Measurements from ENCODE around the gene GTF2F2.

The GTF2F2 gene

DNA sequence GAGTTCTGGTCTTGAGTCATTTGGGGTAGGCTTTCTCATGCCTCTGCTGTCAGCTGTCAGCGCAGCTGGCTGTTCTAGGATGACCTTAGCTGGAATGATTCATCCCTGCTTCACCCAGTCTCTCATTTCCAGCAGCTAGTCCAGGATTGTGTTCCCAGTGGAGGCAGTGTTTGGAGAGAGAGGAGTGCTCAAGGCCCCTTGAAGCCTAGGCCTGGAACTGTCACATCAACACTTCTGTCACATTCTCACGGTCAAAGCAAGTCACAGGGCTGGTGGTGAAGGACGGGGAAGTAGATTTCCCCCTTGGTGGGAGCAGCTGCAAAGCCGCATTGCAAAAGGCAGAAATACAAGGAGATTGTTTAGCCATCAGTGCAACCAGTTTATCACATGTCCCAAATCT lies 205.5 kb downstream of the GTF2F2 start:
- H3K79me2 ChIP-seq (ENCODE audit: insufficient read depth, low read length) = no peaks in the 10 kb centered on the region
- no peak overlapping the region for H3K9ac ChIP-seq (ENCODE audit: low read length)
- no peaks in the 10 kb centered on the region for H4K20me1 ChIP-seq (ENCODE audit: insufficient read depth, low read length)
- no peak overlapping the region for H3K4me3 ChIP-seq (ENCODE audit: low read depth, low read length, poor library complexity, severe bottlenecking)
- H3K9me2 ChIP-seq (ENCODE audit: low read depth, low read length) = no peaks in the 10 kb centered on the region
- TF ChIP-seq, protein P1, sequence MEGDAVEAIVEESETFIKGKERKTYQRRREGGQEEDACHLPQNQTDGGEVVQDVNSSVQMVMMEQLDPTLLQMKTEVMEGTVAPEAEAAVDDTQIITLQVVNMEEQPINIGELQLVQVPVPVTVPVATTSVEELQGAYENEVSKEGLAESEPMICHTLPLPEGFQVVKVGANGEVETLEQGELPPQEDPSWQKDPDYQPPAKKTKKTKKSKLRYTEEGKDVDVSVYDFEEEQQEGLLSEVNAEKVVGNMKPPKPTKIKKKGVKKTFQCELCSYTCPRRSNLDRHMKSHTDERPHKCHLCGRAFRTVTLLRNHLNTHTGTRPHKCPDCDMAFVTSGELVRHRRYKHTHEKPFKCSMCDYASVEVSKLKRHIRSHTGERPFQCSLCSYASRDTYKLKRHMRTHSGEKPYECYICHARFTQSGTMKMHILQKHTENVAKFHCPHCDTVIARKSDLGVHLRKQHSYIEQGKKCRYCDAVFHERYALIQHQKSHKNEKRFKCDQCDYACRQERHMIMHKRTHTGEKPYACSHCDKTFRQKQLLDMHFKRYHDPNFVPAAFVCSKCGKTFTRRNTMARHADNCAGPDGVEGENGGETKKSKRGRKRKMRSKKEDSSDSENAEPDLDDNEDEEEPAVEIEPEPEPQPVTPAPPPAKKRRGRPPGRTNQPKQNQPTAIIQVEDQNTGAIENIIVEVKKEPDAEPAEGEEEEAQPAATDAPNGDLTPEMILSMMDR (IDR thresholded peaks at IDR 0.05; ENCODE audit: low read length) = no peak
- no peak for TF ChIP-seq EZH2 (IDR thresholded peaks at IDR 0.05; ENCODE audit: borderline replicate concordance, low read length)
- peaks cover 15% of the 10 kb centered on the region for H3K4me1 ChIP-seq (ENCODE audit: insufficient read depth, low read length, severe bottlenecking)
- no peaks in the 10 kb centered on the region for H3K9me3 ChIP-seq (ENCODE audit: low read length)
- H3K36me3 ChIP-seq (ENCODE audit: insufficient read depth, low read length) = no peaks in the 10 kb centered on the region
- no peak overlapping the region for H3K4me2 ChIP-seq (ENCODE audit: low read length)
- no peak overlapping the region for H3K27ac ChIP-seq (ENCODE audit: low read depth, low read length, poor library complexity, severe bottlenecking)
- H3F3A ChIP-seq (ENCODE audit: insufficient read depth, low read length) = no peaks in the 10 kb centered on the region
- H3K27me3 ChIP-seq (ENCODE audit: insufficient read depth, low read length) = no peaks in the 10 kb centered on the region
- H2AFZ ChIP-seq (ENCODE audit: low read length) = no peak overlapping the region

DNA sequence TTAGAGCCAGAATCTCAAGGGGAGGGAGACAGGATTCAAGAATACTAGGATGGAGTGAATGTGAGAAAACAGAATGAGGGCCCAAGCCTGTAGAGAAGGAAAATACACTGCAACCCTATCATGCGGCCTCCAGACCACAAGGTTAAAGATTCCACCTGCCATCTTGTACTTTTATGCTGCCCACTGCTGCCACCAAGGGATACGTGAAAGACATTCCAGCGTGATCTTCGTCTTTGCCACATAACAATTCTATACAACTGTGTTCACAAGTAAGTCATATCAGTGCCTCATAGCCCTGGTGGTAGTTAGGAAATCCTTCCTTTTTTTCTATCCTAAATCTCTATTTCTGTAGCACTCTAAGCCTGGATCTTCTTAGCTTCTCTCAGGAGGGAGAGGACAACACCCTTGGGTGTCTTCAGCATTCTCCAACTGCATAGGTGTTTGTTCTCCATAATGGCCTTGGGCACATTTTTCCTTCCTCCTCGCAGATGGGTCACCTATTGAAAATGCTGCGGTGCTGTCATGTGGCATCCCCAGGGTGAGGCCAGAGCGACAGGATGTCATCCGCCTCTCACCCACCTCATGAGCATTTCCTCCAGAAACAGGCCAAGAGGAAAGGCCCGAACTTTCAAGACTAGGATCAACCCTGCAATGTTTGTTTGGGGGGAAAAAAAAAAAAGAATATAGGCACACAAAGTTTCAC lies 207.1 kb downstream of the GTF2F2 start:
- peaks cover 15% of the 10 kb centered on the region for H3K4me1 ChIP-seq (ENCODE audit: insufficient read depth, low read length, severe bottlenecking)
- H3K36me3 ChIP-seq (ENCODE audit: insufficient read depth, low read length) = no peaks in the 10 kb centered on the region
- H3K27ac ChIP-seq (ENCODE audit: low read depth, low read length, poor library complexity, severe bottlenecking) = no peak overlapping the region
- no peak overlapping the region for H3K4me2 ChIP-seq (ENCODE audit: low read length)
- H3K9me3 ChIP-seq (ENCODE audit: low read length) = no peaks in the 10 kb centered on the region
- H3K9ac ChIP-seq (ENCODE audit: low read length) = no peak overlapping the region
- H3K4me3 ChIP-seq (ENCODE audit: low read depth, low read length, poor library complexity, severe bottlenecking) = no peak overlapping the region
- TF ChIP-seq EZH2 (IDR thresholded peaks at IDR 0.05; ENCODE audit: borderline replicate concordance, low read length) = no peak
- TF ChIP-seq, protein P1 (IDR thresholded peaks at IDR 0.05; ENCODE audit: low read length) = peak; percentile 9; the same call in 1 of the 2 replicates
- H3K27me3 ChIP-seq (ENCODE audit: insufficient read depth, low read length) = no peaks in the 10 kb centered on the region
- no peak overlapping the region for H2AFZ ChIP-seq (ENCODE audit: low read length)
- H4K20me1 ChIP-seq (ENCODE audit: insufficient read depth, low read length) = no peaks in the 10 kb centered on the region
- H3K79me2 ChIP-seq (ENCODE audit: insufficient read depth, low read length) = no peaks in the 10 kb centered on the region
- no peaks in the 10 kb centered on the region for H3F3A ChIP-seq (ENCODE audit: insufficient read depth, low read length)
- no peaks in the 10 kb centered on the region for H3K9me2 ChIP-seq (ENCODE audit: low read depth, low read length)

DNA sequence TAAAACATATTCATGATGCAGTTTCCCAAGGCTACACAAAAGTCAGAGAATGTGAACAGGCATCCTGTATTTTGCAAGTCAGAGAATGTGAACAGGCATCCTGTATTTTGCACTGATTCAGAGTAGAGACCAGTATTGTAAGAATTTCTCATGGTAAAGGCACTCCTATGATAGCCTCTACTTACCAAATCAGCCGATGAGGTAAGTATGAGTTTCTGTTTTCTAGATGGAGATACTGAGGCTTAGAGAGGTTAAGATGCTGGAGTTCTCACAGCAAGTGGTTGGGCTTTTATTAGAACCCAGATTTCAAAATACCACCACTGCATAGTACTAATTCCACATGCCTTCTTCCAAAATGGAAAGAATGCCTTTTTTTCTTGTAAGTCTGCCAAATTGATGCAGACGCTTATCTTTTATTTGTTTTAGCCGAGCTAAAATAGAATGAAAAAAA lies 208.4 kb downstream of the GTF2F2 start:
- H3K9ac ChIP-seq (ENCODE audit: low read length) = no peak overlapping the region
- peaks cover 15% of the 10 kb centered on the region for H3K4me1 ChIP-seq (ENCODE audit: insufficient read depth, low read length, severe bottlenecking)
- TF ChIP-seq EZH2 (IDR thresholded peaks at IDR 0.05; ENCODE audit: borderline replicate concordance, low read length) = no peak
- TF ChIP-seq, protein P1 (IDR thresholded peaks at IDR 0.05; ENCODE audit: low read length) = no peak
- no peak overlapping the region for H3K27ac ChIP-seq (ENCODE audit: low read depth, low read length, poor library complexity, severe bottlenecking)
- no peaks in the 10 kb centered on the region for H3K9me3 ChIP-seq (ENCODE audit: low read length)
- H2AFZ ChIP-seq (ENCODE audit: low read length) = no peak overlapping the region
- peaks cover 1% of the 10 kb centered on the region; the same call in 1 of the 2 replicates for H3F3A ChIP-seq (ENCODE audit: insufficient read depth, low read length)
- H3K9me2 ChIP-seq (ENCODE audit: low read depth, low read length) = no peaks in the 10 kb centered on the region
- no peaks in the 10 kb centered on the region for H3K27me3 ChIP-seq (ENCODE audit: insufficient read depth, low read length)
- no peaks in the 10 kb centered on the region for H3K79me2 ChIP-seq (ENCODE audit: insufficient read depth, low read length)
- no peak overlapping the region for H3K4me2 ChIP-seq (ENCODE audit: low read length)
- no peaks in the 10 kb centered on the region for H3K36me3 ChIP-seq (ENCODE audit: insufficient read depth, low read length)
- no peak overlapping the region for H3K4me3 ChIP-seq (ENCODE audit: low read depth, low read length, poor library complexity, severe bottlenecking)
- no peaks in the 10 kb centered on the region for H4K20me1 ChIP-seq (ENCODE audit: insufficient read depth, low read length)

All from OCI-LY1 (cell line).